ENCODE measurements around the gene TRABD2B. TPM values are rescaled to one million over a fixed set of nuclear protein-coding genes. Genes with fewer than 3 reads are reported as not detected.

The TRABD2B gene
- total RNA-seq, 1 experiment from 2014 or later: 0.36 TPM

- POLR2A ChIA-PET: no interaction called here
- TF ChIP-seq CTCF (IDR thresholded peaks at IDR 0.05; ENCODE audit: insufficient read depth in 1 of 2, low read depth in 1 of 2, low read length in 1 of 2, severe bottlenecking in 1 of 2, unreplicated experiment in 1 of 2): no peak
- peaks cover 7% of the 10 kb centered on the region for H3K4me1 Mint-ChIP-seq (ENCODE audit: low read depth, unreplicated experiment)
- H3K36me3 Mint-ChIP-seq (ENCODE audit: insufficient read depth, unreplicated experiment): no peaks in the 10 kb centered on the region
- DNase-seq: no peak
- Histone ChIP-seq H3K36me3 (ENCODE audit: control insufficient read depth, insufficient read depth, low read length) (no peaks in the 10 kb centered on the region), H3K9me3 (no peaks in the 10 kb centered on the region), H3K27me3 (replicated peaks; ENCODE audit: control insufficient read depth, insufficient read depth, low read length) (no peaks in the 10 kb centered on the region), H3K4me1 (no peaks in the 10 kb centered on the region), H3K4me3 (ENCODE audit: low read depth, low read length) (no peak overlapping the region)
- CTCF ChIA-PET: interaction anchor here (1.5 kb wide), 1 partner anchor 21 kb away, joined by 4 read pairs; no protein-coding TSS in a partner anchor
- intact Hi-C loops (cut with micrococcal nuclease; ENCODE audit: unreplicated experiment): no loop called here
- H3K4me3 Mint-ChIP-seq (ENCODE audit: unreplicated experiment): no peak overlapping the region
- H3K27me3 Mint-ChIP-seq (ENCODE audit: insufficient read depth, unreplicated experiment): no peaks in the 10 kb centered on the region
- no peaks in the 10 kb centered on the region for H3K9me3 Mint-ChIP-seq (ENCODE audit: unreplicated experiment)
- no peak overlapping the region for H3K27ac Mint-ChIP-seq (ENCODE audit: unreplicated experiment)
- no TSS peak for BruUV-seq (replicated peaks)
Observed at GRCh38 chr1:48040154-48040553, 43.0 kb upstream of the TRABD2B start.

DNA sequence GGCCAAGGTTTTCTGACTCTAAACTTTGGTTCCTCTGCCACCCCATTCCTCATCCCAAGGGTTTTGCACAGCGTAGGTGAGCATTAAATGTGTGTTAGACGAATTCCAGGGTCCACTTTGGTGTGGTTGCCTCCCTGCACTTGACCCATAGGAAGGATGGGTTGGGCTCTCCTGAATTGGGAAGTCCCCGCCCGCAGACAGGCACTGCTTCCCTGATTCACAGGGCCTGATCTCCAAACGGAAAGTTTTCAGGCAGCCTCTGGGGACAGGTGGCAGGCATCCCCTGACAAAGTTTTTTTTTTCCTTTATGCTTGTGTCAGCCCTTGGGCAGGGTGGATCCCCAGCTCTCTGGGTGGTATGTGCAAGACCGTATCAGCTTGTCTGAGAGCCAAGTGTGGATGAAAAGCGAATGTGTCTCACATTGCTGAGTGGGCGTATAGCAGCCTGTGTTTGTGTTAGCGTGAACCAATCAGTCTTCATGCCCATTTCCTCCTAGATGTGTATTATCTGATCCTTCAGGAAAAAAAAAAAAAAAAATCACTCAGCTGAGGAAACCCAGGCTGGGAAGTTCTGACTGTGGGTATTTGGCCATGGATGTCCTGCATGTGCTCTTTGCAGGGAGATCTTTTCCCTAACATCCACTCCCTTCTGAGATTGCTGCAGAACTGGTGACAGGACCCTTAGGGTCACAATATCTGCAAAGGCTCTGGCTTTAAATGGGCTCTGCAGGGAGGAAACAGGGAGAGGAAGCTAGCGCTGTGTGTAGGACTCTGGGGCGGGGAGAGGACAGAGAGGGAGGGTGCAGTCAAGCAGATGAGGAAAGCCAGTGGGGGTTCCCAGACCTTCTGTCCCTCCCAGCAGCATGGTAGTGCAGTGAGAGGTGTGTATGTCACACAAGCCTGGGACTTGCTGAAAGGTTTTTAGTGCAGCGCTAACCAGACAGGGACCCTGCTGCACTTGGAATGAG, 42.2 kb upstream of the TRABD2B start:
- CTCF ChIA-PET: no interaction called here
- no peaks in the 10 kb centered on the region for H3K36me3 ChIP-seq (ENCODE audit: control insufficient read depth, insufficient read depth, low read length)
- POLR2A ChIA-PET: no interaction called here

More for the DNA sequence above, 42.2 kb upstream of the TRABD2B start:
- Histone ChIP-seq H3K4me1 (no peaks in the 10 kb centered on the region), H3K9me3 (no peaks in the 10 kb centered on the region), H3K27me3 (replicated peaks; ENCODE audit: control insufficient read depth, insufficient read depth, low read length) (no peaks in the 10 kb centered on the region), H3K4me3 (ENCODE audit: low read depth, low read length) (no peak overlapping the region)
- BruUV-seq (replicated peaks): no TSS peak
- no peaks in the 10 kb centered on the region for H3K36me3 Mint-ChIP-seq (ENCODE audit: insufficient read depth, unreplicated experiment)
- no peak overlapping the region for H3K4me3 Mint-ChIP-seq (ENCODE audit: unreplicated experiment)
- intact Hi-C loops (cut with micrococcal nuclease; ENCODE audit: unreplicated experiment): no loop called here
- no peaks in the 10 kb centered on the region for H3K9me3 Mint-ChIP-seq (ENCODE audit: unreplicated experiment)
- no peak for DNase-seq
- no peak overlapping the region for H3K27ac Mint-ChIP-seq (ENCODE audit: unreplicated experiment)
- H3K27me3 Mint-ChIP-seq (ENCODE audit: insufficient read depth, unreplicated experiment): no peaks in the 10 kb centered on the region
- no peak for TF ChIP-seq CTCF (IDR thresholded peaks at IDR 0.05; ENCODE audit: insufficient read depth in 1 of 2, low read depth in 1 of 2, low read length in 1 of 2, severe bottlenecking in 1 of 2, unreplicated experiment in 1 of 2)
- H3K4me1 Mint-ChIP-seq (ENCODE audit: low read depth, unreplicated experiment): peaks cover 7% of the 10 kb centered on the region
